MM.1S (cell line): ENCODE measurements around the gene SYCN.

Experiments
- EZH2 ChIP-seq: fragments of 300-600 bp; sonication (generic); optimal IDR thresholded peaks from 2 replicates; pipeline ENCODE3; 2017; ENCODE audit warnings: low read depth, mild to moderate bottlenecking, antibody characterized with exemption, low read length, mixed read lengths
- EZH2phosphoT487 ChIP-seq: fragments of 300-600 bp; sonication (generic); IDR thresholded peaks from 2 replicates; pipeline ENCODE4 v1.6.1; 2018; ENCODE audit warnings: antibody characterized with exemption, low read length

GRCh38 chr19:39238209-39238608 is 34.1 kb upstream of the SYCN start:
- TF ChIP-seq EZH2: no peak
- no peak for TF ChIP-seq EZH2phosphoT487
